ENCODE data around the gene CRKL.

The CRKL gene

DNA sequence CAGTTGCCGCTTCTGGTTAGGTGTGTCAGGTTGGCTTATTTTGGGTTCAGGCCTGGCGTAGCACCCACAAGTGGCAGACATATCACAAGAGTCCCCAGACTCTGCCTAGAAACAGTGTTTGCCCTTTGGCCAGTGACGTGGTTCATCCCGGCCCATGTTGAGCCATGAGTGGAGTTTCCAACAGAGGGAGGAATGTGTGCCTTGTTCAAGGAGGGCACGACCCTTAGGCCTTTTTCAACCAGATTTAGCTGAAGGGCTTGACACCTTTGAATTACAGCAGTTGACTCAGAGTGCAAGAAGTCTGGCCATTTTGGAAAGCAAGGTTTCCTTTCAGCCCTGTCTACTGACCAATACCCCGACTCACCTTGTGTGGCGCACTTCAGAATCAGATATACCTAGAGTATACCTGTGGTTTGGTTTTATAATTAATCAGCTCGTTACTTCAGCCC is 34.7 kb downstream of the CRKL start:
- DNase-seq (ENCODE audit: low read depth) = no peak

DNA sequence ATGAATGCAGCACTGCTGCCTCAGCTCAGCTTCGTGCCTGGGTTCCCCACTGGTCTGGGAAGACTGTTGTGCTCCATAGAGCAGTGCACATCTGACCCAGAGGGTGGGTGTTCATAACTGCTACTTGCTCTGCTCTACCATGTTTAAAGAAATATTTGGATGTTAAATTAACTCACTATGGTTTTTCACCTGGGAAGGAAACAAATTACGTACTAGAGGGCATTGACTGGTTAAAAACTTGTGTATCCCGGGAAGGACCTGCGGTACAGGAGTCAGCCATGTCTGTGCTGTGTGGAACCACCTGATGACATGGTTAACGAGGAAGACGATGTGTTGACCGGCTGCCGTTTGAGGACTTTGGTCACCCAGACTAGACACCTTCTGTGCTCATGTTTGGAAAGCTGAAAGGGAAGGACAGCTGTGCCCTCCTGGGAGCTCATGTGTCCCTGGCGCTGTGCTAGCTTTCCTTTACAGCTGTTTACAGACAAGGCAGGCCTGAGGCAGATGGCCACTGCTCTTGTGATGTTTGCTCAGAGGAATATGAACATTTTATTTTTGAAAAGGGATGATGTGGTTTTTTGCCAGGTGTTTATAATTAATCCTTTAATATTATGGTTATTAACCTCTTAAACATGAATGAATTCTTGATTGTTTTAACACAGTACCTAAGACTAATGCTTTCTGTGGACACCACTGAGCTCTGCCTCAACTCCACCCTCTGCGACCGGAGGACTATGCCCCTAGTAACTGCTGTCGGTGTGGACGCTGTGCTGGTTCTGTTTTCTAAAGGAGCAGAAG is 35.5 kb downstream of the CRKL start:
- DNase-seq (ENCODE audit: low read depth) = no peak

- DNase-seq (ENCODE audit: low read depth) = no peak
These were observed 36.1 kb downstream of the CRKL start for GRCh38 chr22:20953342-20953608.

DNA sequence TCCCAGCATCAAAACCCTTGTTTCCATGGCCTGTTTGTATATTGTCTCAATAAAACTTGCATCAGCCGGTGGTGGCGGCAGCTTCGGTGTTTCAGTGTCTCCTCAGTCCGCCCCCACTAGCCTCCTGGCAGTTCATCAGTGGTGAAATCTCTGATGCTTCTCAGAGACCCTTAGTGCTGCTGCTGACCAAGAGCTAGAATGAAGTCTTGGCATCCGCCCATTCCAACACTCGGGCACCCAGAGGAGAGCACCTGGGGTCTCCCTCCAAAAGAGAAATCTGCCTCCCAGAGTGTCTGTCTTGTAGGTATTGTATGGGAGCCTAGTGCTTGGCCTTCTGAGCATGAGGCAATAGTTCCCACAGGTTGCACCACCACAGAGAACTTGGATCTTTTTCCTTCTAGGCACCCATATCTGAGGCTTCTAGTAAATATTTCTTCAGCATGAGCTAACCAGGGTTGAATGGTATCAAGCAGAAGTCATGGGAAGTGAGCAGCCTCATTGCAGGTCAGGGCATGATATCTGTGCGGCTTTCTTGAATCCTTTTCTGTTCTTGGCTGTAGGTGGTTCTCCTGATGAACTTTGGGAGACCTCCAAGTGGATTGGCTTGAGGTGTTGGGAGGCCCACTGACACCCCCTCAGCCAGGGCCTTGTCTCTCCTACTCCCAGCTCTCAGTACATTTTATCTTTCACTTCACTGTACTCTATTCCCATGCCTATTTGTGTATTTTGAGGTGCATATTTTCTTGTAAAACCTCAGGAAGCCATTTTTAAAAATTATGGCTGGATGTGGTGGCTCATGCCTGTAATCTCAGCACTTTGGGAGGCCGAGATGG is 36.7 kb downstream of the CRKL start:
- DNase-seq (ENCODE audit: low read depth) = peak; percentile 35

- DNase-seq (ENCODE audit: low read depth) = no peak
These were observed 38.3 kb downstream of the CRKL start for GRCh38 chr22:20955548-20955947.

DNA sequence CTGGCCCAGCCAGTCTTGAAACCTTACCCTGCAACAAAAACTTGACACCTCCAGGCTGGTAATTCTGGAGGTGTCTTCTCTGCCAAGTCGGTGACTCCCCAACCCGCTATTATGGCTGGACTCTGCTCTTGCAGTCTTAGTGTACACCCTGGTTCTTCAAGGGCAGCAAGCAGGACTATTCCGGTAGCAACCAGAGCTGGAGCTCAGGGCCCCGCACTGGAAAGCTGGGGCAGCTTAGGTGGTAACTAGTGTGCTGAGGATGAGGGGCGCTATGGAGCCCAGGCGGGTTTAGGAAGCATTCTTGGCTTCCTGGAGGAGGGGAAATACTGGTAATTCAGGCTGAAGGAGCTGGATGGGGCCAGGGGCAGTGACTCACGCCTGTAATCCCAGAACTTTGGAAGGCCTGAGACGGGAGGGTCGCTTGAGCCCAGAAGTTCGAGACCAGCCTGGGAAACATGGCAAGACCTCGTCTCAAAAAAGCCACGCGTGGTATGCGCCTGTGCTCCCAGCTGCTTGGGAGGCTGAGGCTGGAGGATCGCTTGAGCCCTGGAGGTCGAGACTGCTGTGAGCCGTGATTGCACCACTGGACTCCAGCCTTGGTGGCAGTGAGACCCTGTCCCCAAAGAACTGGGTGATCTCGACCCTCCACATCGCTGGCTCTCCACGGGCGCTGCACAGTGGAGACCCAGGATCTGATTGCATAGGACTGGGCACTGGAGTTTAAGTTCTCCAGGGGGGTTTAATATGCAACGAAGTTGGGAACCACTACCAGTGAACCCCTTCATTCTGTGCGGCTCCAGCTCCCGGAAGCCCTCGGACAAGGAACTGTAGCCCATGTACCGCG is 39.3 kb downstream of the CRKL start:
- DNase-seq (ENCODE audit: low read depth) = no peak

GRCh38 chr22:20957102-20957682 is 40.0 kb downstream of the CRKL start:
- DNase-seq (ENCODE audit: low read depth) = no peak

DNA sequence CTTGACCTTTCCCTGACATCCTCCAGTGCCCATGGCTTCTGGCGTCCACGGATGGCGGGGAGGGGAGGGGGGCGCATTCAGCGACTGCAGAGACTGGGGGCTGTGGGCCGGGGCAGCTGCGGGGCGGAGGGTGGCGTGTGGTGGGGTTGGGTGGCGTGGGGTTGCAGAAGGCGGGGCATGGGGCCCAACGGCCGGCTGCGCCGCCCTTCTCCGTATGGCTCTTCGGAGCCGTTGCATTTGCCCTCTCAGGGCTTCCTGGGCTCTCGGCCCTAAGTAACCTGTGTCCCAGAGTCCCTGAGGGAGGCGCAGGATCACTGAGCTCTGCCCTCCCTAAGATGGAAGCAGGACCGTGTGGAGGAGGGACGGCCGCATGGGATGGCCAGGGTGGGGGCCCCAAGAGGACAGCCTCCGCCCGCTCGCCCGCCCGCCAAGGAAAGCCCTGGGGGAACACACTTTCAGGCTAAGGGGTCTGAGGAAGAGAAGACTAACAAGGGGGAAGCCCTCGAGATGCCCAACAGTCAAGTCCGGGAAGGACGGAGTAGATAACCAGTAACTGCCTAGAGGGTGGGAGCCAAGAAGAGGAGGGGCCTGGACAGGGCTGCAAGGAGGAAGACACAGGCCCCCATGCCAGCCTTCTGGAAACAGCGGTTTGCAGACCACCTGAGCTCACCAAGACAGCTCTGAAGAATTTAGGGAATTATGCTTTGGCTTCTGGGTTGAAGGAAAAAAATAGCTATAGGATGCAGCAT is 40.6 kb downstream of the CRKL start:
- no peak for DNase-seq (ENCODE audit: low read depth)

- DNase-seq (ENCODE audit: low read depth) = no peak
These were observed 42.6 kb downstream of the CRKL start for GRCh38 chr22:20959578-20960461.

DNA sequence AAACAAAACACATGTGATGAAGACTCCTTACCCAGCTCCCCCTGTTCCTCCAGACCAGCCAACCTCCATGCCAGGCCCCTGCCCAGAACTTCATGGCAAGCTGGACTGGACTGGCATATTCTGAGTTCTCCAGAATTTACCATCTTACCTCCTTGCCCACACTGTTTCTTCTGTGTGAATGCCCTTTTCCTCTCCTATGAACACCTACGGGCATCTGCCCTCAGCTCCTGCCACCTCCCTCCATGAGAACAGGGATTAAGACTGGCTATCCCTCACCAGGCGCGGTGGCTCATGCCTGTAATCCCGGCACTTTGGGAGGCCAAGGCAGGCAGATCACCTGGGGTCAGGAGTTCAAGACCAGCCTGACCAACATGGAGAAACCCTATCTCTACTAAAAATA is 43.4 kb downstream of the CRKL start:
- DNase-seq (ENCODE audit: low read depth) = no peak

GRCh38 chr22:20962491-20962945 is 45.3 kb downstream of the CRKL start:
- no peak for DNase-seq (ENCODE audit: low read depth)

GRCh38 chr22:20963201-20964052 is 46.2 kb downstream of the CRKL start:
- DNase-seq (ENCODE audit: low read depth) = no peak

GRCh38 chr22:20964090-20964798 is 47.0 kb downstream of the CRKL start:
- no peak for DNase-seq (ENCODE audit: low read depth)

DNA sequence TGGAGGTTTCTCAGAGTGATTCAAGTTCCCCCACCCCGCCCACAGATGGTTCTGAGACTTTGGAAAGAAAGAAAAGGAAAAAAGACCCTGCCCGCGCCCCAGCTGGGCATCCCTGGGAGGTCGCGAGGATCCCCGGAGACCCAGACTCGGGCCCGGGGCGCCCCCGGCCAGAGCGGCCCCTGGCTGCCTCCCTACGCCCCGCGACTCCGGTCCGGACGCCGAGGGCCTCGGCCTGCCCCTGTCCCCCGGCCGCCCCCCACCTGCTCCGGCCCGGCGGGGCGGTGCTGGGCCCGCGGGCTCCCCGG is 47.5 kb downstream of the CRKL start:
- DNase-seq (ENCODE audit: low read depth) = no peak

- DNase-seq (ENCODE audit: low read depth) = no peak
These were observed 48.1 kb downstream of the CRKL start for GRCh38 chr22:20965104-20965887.

DNA sequence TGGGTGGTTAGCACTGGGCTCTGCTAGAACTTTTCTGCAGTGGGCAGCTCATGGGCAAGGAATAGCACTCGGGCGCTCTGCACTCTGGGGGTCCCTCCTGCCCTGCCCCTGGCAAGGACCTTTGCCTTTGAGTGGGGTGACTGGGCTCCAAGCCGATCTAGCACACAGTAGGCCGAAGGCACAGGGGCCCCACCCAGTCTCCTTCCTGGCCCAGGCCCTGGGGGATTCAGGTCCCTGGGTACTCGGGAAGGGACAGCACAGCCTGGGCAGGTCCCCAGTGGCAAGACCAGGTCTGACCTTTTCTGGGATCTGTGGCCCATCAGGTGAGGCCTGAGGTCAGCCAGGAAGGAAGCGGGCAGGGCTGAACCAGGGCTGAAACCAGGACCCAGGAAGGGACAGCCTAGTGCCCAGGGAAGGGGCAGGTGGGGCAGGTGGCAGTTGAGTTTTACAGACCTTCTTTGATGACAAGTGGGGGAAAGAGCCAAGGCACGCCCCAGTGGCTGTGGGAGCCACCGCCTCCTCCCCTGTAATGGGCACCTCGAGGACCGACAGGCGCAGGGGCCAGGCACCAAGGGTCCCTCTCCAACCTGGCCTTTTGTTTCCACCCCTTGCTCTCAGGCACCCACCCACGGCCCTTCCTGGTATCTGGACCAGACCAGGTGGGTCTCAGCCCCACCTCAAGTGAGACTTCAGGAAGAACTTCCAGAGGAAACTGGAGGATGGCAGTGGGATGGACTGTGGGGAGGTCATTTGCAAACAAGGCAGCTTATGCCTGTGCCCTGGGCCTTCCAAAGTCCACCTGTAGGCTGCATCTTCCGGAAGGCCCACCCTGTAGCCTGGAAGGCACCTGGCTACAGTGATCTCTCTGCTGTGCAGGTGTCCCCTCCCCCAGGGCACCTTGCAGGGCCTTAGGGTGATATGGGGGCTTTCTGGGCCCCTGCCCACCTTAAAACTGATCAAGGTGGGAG is 49.0 kb downstream of the CRKL start:
- no peak for DNase-seq (ENCODE audit: low read depth)

Data from GM04504 (cell line).